GM12878 (cell line): ENCODE data around the gene ADAMTSL1. TPM values are rescaled to one million over a fixed set of nuclear protein-coding genes. Genes with fewer than 3 reads are reported as not detected.

Experiments used
- ATAC-seq: fragments of 200-7000 bp; cut with Tn5 transposase; 3 replicates; pipeline ENCODE4 v1.9.1; 2020; ENCODE audit warnings: mild to moderate bottlenecking, moderate library complexity
- BruUV-seq: library from RNA; stranded (reverse); fragments of 400-500 nt; replicated peaks from 2 replicates; lab custom pipeline; 2021; lab: Mats Ljungman, UMichigan
- CTCF ChIA-PET: fragments of 300-600 bp; sonication (Branson Sonifier 250); formaldehyde crosslinking; extraction: SDS; loops from one replicate; lab custom pipeline; 2021; ENCODE audit warnings: inconsistent platforms; lab: Yijun Ruan, JAX
- POLR2A ChIA-PET: fragments of 350-600 bp; formaldehyde crosslinking; extraction: SDS; loops from one replicate; lab custom pipeline; 2021; ENCODE audit warnings: inconsistent platforms; lab: Charles Lee
- RAD21 ChIA-PET: fragments of 300-600 bp; sonication (Branson Sonifier 250); formaldehyde crosslinking; loops from one replicate; lab custom pipeline; 2023; ENCODE audit warnings: antibody characterized with exemption; ENCODE audit not compliant: unreplicated experiment; lab: Charles Lee
- SMC1A ChIA-PET: fragments of 300-600 bp; sonication (Branson Sonifier 250); formaldehyde crosslinking; loops from one replicate; lab custom pipeline; 2023; ENCODE audit not compliant: unreplicated experiment, uncharacterized antibody; lab: Charles Lee
- DNase-seq: peaks from one replicate; pipeline ENCODE4 v3.0.0-alpha.2; 2011; ENCODE audit warnings: low read depth, low spot score
- FAIRE-seq: peaks from 3 replicates; lab custom pipeline; 2011; peaks lifted over from hg19 to GRCh38; lab: Jason Lieb, UNC
- H2AFZ ChIP-seq: 2 replicates; pipeline ENCODE4 v1.6.0; 2011; ENCODE audit warnings: low read depth, low read length, control low read depth; ENCODE audit not compliant: control insufficient read depth
- H3K27ac ChIP-seq: 2 replicates; pipeline ENCODE4 v1.5.1; 2011; ENCODE audit warnings: control low read depth; ENCODE audit not compliant: control insufficient read depth, insufficient read depth
- H3K27me3 ChIP-seq, 2 experiments: replicated peaks in 1 of 2; 2 replicates each; pipeline versions ENCODE4 v1.6.0 to v1.6.1; 2011; ENCODE audit warnings: low read length in 1 of 2; ENCODE audit not compliant: control insufficient read depth in 2 of 2, insufficient read depth in 2 of 2
- H3K36me3 ChIP-seq, 2 experiments: 2 replicates each; pipeline ENCODE4 v1.5.1; 2011; ENCODE audit warnings: low read length in 1 of 2; ENCODE audit not compliant: control insufficient read depth in 2 of 2, insufficient read depth in 2 of 2
- H3K4me1 ChIP-seq: 2 replicates; pipeline ENCODE4 v1.6.1; 2011; ENCODE audit warnings: mild to moderate bottlenecking, low read length, moderate library complexity, mixed read lengths; ENCODE audit not compliant: control insufficient read depth, insufficient read depth
- H3K4me2 ChIP-seq: 2 replicates; pipeline ENCODE4 v1.6.0; 2011; ENCODE audit warnings: control low read depth; ENCODE audit not compliant: control insufficient read depth, insufficient read depth
- H3K4me3 ChIP-seq: fragments of 200-600 bp; sonication (generic); 2 replicates; pipeline ENCODE4 v1.5.1; 2016
- H3K79me2 ChIP-seq: 2 replicates; pipeline ENCODE4 v1.6.0; 2011; ENCODE audit warnings: low read length; ENCODE audit not compliant: control insufficient read depth, insufficient read depth
- H3K9ac ChIP-seq: 2 replicates; pipeline ENCODE4 v1.8.0; 2011; ENCODE audit warnings: low read length, control low read depth, mixed read lengths; ENCODE audit not compliant: control insufficient read depth, insufficient read depth
- H3K9me3 ChIP-seq: replicated peaks from 3 replicates; pipeline ENCODE4 v1.5.1; 2011; ENCODE audit warnings: mild to moderate bottlenecking, low read length; ENCODE audit not compliant: control insufficient read depth, insufficient read depth
- H4K20me1 ChIP-seq: 2 replicates; pipeline ENCODE4 v1.6.0; 2011; ENCODE audit not compliant: control insufficient read depth, insufficient read depth
- CREB1 ChIP-seq: IDR thresholded peaks from 2 replicates; pipeline ENCODE4 v1.6.1; 2012; ENCODE audit warnings: low read depth, mild to moderate bottlenecking, inconsistent platforms
- GABPA ChIP-seq: IDR thresholded peaks from 2 replicates; pipeline ENCODE4 v1.6.1; 2014; ENCODE audit warnings: antibody characterized with exemption, low read depth, mild to moderate bottlenecking, inconsistent platforms
- PAX5 ChIP-seq: IDR thresholded peaks from 2 replicates; pipeline ENCODE4 v1.6.1; 2011; ENCODE audit warnings: low read depth, low read length, borderline replicate concordance
- PML ChIP-seq: IDR thresholded peaks from 2 replicates; pipeline ENCODE4 v1.6.1; 2012; ENCODE audit warnings: low read length, inconsistent platforms
- POLR2A ChIP-seq: IDR thresholded peaks from 2 replicates; pipeline ENCODE4 v1.6.1; 2011; ENCODE audit warnings: low read depth, mild to moderate bottlenecking, low read length
- WGBS: methylation state at CpG from one replicate; pipeline ENCODE4 v1.1.6; 2016; ENCODE audit warnings: low lambda C conversion rate; ENCODE audit not compliant: insufficient replicate concordance, insufficient coverage; ENCODE audit errors: missing lambda C conversion rate; 5-methylcytosine and 5-hydroxymethylcytosine counted together
- in situ Hi-C: fragments of 300-500 bp; cut with MboI; formaldehyde crosslinking; loops from 9 replicates; pipeline ENCODE4 v1.14.3; 2018; ENCODE audit warnings: mixed read lengths
- intact Hi-C: fragments of 100-400 bp; cut with micrococcal nuclease; formaldehyde crosslinking; loops from one replicate; pipeline ENCODE4 v1.14.2; 2022; ENCODE audit not compliant: unreplicated experiment
- polyA plus RNA-seq, 11 experiments: library from polyadenylated mRNA; depleted of rRNA in 4 of 11; unstranded in 6 of 11; stranded (reverse) in 5 of 11; fragments of >200 nt; fragmentation: Nextera tagmentation in 4 of 11; fragmentation: Illumina TruSeq in 1 of 11; extraction: Ambion mirVana in 4 of 11; extraction: Trizol in 1 of 11; gene quantifications; 1 replicate in 1 of 11; 2 replicates in 10 of 11; pipeline versions ENCODE4 v1.2.1 to v1.2.3, GENCODE V29; 2011 to 2016; ENCODE audit warnings: inconsistent platforms in 2 of 11, missing spikeins in 2 of 11, low read depth in 1 of 11
- total RNA-seq, 4 experiments: library from RNA; depleted of rRNA in 3 of 4; stranded (reverse); fragments of >200 nt in 3 of 4; fragmentation: Illumina TruSeq in 1 of 4; extraction: Trizol in 1 of 4; gene quantifications; 2 replicates each; pipeline versions ENCODE4 v1.2.1 to v1.2.3, GENCODE V29; 2013 to 2021
- TF ChIP-seq, protein P1 (sequence below): fragments of 450-650 bp; IDR thresholded peaks from 2 replicates; pipeline ENCODE4 v1.6.1; 2016; ENCODE audit warnings: mild to moderate bottlenecking, moderate library complexity, borderline replicate concordance
- TF ChIP-seq, protein P2 (sequence below): fragments of 450-650 bp; formaldehyde crosslinking; IDR thresholded peaks from 2 replicates; pipeline ENCODE4 v1.4.0; 2020; ENCODE audit warnings: mild to moderate bottlenecking, moderate library complexity
- TF ChIP-seq, protein P3 (sequence below): fragments of 450-650 bp; formaldehyde crosslinking; IDR thresholded peaks from 2 replicates; pipeline ENCODE4 v1.4.0; 2022; ENCODE audit warnings: mild to moderate bottlenecking, moderate library complexity
- TF ChIP-seq, protein P4 (sequence below): IDR thresholded peaks from 2 replicates; pipeline ENCODE4 v1.6.1; 2011; ENCODE audit warnings: borderline replicate concordance, low read depth, mild to moderate bottlenecking, moderate library complexity, low read length; ENCODE audit not compliant: insufficient read depth, poor library complexity, severe bottlenecking

Gene ADAMTSL1
- total and polyA plus RNA-seq, 10 of the 15 experiments (the other 5 are each of a cell fraction or from before 2014, with no cell fraction given), result 0.01 to 0.10 (median 0.07) TPM; not detected in 6

DNA sequence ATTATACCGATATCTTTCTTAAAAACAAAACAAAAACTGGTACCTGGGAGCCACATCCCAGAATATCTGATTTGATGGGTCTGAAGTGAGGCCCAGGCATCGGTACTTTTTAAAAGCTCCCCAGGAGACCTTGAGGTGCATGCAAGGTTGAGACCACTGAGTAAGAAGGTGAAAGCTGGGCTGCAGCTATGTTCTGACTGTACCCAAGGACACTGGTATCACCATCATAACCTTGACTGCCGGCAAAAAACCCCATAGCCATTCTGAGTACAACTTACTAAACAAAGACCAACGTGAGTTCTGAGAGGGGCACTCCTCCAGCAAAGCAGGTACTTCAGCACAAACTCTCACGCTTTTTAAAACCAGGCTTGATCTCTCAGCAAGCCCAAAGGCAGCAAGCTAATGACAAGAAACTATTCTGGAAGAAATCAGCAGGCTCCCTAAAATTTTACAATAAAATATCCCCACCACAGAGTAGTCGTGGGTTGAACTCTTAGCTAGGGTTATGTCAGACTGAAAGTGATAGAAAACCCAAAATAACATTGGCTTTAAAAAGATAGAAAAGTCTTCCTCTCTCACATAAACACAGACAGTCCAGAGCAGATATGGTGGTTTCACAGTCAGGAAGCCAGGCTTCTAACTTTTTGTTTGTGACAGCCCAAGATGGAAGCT is 295.1 kb downstream of the ADAMTSL1 start:
- no peaks in the 10 kb centered on the region for H3K79me2 ChIP-seq
- FAIRE-seq, result peak; percentile 64
- TF ChIP-seq POLR2A, result no peak
- TF ChIP-seq, protein P1, sequence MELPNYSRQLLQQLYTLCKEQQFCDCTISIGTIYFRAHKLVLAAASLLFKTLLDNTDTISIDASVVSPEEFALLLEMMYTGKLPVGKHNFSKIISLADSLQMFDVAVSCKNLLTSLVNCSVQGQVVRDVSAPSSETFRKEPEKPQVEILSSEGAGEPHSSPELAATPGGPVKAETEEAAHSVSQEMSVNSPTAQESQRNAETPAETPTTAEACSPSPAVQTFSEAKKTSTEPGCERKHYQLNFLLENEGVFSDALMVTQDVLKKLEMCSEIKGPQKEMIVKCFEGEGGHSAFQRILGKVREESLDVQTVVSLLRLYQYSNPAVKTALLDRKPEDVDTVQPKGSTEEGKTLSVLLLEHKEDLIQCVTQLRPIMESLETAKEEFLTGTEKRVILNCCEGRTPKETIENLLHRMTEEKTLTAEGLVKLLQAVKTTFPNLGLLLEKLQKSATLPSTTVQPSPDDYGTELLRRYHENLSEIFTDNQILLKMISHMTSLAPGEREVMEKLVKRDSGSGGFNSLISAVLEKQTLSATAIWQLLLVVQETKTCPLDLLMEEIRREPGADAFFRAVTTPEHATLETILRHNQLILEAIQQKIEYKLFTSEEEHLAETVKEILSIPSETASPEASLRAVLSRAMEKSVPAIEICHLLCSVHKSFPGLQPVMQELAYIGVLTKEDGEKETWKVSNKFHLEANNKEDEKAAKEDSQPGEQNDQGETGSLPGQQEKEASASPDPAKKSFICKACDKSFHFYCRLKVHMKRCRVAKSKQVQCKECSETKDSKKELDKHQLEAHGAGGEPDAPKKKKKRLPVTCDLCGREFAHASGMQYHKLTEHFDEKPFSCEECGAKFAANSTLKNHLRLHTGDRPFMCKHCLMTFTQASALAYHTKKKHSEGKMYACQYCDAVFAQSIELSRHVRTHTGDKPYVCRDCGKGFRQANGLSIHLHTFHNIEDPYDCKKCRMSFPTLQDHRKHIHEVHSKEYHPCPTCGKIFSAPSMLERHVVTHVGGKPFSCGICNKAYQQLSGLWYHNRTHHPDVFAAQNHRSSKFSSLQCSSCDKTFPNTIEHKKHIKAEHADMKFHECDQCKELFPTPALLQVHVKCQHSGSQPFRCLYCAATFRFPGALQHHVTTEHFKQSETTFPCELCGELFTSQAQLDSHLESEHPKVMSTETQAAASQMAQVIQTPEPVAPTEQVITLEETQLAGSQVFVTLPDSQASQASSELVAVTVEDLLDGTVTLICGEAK, result no peak
- TF ChIP-seq, protein P2, sequence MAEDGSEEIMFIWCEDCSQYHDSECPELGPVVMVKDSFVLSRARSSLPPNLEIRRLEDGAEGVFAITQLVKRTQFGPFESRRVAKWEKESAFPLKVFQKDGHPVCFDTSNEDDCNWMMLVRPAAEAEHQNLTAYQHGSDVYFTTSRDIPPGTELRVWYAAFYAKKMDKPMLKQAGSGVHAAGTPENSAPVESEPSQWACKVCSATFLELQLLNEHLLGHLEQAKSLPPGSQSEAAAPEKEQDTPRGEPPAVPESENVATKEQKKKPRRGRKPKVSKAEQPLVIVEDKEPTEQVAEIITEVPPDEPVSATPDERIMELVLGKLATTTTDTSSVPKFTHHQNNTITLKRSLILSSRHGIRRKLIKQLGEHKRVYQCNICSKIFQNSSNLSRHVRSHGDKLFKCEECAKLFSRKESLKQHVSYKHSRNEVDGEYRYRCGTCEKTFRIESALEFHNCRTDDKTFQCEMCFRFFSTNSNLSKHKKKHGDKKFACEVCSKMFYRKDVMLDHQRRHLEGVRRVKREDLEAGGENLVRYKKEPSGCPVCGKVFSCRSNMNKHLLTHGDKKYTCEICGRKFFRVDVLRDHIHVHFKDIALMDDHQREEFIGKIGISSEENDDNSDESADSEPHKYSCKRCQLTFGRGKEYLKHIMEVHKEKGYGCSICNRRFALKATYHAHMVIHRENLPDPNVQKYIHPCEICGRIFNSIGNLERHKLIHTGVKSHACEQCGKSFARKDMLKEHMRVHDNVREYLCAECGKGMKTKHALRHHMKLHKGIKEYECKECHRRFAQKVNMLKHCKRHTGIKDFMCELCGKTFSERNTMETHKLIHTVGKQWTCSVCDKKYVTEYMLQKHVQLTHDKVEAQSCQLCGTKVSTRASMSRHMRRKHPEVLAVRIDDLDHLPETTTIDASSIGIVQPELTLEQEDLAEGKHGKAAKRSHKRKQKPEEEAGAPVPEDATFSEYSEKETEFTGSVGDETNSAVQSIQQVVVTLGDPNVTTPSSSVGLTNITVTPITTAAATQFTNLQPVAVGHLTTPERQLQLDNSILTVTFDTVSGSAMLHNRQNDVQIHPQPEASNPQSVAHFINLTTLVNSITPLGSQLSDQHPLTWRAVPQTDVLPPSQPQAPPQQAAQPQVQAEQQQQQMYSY (CRISPR knock-in tag), result no peak
- no peak for TF ChIP-seq CREB1
- TF ChIP-seq, protein P3, sequence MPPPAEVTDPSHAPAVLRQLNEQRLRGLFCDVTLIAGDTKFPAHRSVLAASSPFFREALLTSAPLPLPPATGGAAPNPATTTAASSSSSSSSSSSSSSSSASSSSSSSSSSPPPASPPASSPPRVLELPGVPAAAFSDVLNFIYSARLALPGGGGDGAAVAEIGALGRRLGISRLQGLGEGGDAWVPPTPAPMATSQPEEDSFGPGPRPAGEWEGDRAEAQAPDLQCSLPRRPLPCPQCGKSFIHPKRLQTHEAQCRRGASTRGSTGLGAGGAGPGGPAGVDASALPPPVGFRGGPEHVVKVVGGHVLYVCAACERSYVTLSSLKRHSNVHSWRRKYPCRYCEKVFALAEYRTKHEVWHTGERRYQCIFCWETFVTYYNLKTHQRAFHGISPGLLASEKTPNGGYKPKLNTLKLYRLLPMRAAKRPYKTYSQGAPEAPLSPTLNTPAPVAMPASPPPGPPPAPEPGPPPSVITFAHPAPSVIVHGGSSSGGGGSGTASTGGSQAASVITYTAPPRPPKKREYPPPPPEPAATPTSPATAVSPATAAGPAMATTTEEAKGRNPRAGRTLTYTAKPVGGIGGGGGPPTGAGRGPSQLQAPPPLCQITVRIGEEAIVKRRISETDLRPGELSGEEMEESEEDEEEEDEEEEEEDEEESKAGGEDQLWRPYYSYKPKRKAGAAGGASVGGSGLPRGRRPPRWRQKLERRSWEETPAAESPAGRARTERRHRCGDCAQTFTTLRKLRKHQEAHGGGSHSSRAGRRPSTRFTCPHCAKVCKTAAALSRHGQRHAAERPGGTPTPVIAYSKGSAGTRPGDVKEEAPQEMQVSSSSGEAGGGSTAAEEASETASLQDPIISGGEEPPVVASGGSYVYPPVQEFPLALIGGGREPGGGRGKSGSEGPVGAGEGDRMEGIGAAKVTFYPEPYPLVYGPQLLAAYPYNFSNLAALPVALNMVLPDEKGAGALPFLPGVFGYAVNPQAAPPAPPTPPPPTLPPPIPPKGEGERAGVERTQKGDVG (CRISPR knock-in tag), result no peak
- TF ChIP-seq PML, result peak; percentile 67
- TF ChIP-seq PAX5, result peak; percentile 30; the same call in 1 of the 2 replicates
- TF ChIP-seq GABPA, result 0 out of 2 replicates have a peak, but pooled peaks have one; percentile 15
- TF ChIP-seq, protein P4, sequence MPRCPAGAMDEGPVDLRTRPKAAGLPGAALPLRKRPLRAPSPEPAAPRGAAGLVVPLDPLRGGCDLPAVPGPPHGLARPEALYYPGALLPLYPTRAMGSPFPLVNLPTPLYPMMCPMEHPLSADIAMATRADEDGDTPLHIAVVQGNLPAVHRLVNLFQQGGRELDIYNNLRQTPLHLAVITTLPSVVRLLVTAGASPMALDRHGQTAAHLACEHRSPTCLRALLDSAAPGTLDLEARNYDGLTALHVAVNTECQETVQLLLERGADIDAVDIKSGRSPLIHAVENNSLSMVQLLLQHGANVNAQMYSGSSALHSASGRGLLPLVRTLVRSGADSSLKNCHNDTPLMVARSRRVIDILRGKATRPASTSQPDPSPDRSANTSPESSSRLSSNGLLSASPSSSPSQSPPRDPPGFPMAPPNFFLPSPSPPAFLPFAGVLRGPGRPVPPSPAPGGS, result peak; percentile 27

More for the DNA sequence above, 295.1 kb downstream of the ADAMTSL1 start:
- ChIA-PET POLR2A (interaction anchor here (0.6 to 1.9 kb wide), 6 partner anchors 11 to 1971 kb away, joined by 3 to 8 read pairs (median 4); no protein-coding TSS in a partner anchor), SMC1A (interaction anchor here (0.6 to 2.9 kb wide), 6 partner anchors 15 to 84 kb away, joined by 3 to 16 read pairs (median 3); no protein-coding TSS in a partner anchor), RAD21 (interaction anchor here (0.6 to 2.0 kb wide), 8 partner anchors 9 to 261 kb away, joined by 3 to 7 read pairs (median 3); no protein-coding TSS in a partner anchor), CTCF (interaction anchor here (0.9 to 1.9 kb wide), 7 partner anchors 12 to 689 kb away, joined by 3 to 8 read pairs (median 3); no protein-coding TSS in a partner anchor)
- H3K36me3 ChIP-seq, result no peaks in the 10 kb centered on the region
- peak overlapping the region; percentile 73 for H3K4me2 ChIP-seq
- no TSS peak for BruUV-seq
- peak overlapping the region; percentile 83 for H2AFZ ChIP-seq
- ATAC-seq (peak; percentile 95), DNase-seq (peak; percentile 45)
- intact Hi-C loops, result no loop called here
- peak overlapping the region; percentile 83 for H3K27ac ChIP-seq
- in situ Hi-C loops, result no loop called here
- WGBS, result under 1% methylated on average over 6 of the region's 6 CpGs
- peaks cover 13% of the 10 kb centered on the region for H3K4me1 ChIP-seq
- no peaks in the 10 kb centered on the region for H3K27me3 ChIP-seq
- no peaks in the 10 kb centered on the region for H3K9me3 ChIP-seq
- H4K20me1 ChIP-seq, result no peaks in the 10 kb centered on the region
- H3K4me3 ChIP-seq, result peak overlapping the region; percentile 1; the same call in 1 of the 2 replicates
- peak overlapping the region; percentile 28 for H3K9ac ChIP-seq
